NB4 (cell line): ENCODE measurements around the gene EPC1.
A peak's percentile ranks its signal among the peaks of the same experiment; 100 is the strongest.
"Not testable (repeated sequence)": the region's sequence is repeated elsewhere in the genome, so short reads cannot be mapped to it uniquely, and the experiment has no call there.

Source experiments
- DNase-seq: peaks from one replicate; pipeline ENCODE4 v3.0.0; 2010; ENCODE audit warnings: low read depth
- H3K4me3 ChIP-seq: one replicate; pipeline ENCODE4 v1.5.1; 2011; ENCODE audit warnings: mild to moderate bottlenecking, low read depth, low read length, moderate library complexity
- CTCF ChIP-seq: IDR thresholded peaks from one replicate; pipeline ENCODE4 v1.5.1; 2012; ENCODE audit warnings: low read depth, low read length
- MAX ChIP-seq: IDR thresholded peaks from 2 replicates; pipeline ENCODE4 v1.6.1; 2011; ENCODE audit warnings: low read depth, low read length
- MYC ChIP-seq: IDR thresholded peaks from 2 replicates; pipeline ENCODE4 v1.6.1; 2011; ENCODE audit warnings: low read depth, low read length
- POLR2A ChIP-seq: IDR thresholded peaks from 2 replicates; pipeline ENCODE4 v1.6.1; 2011; ENCODE audit warnings: mild to moderate bottlenecking; ENCODE audit not compliant: insufficient read length; ENCODE audit errors: extremely low read depth

Gene EPC1

GRCh38 chr10:32372000-32372875 is 25.3 kb upstream of the EPC1 start:
- no peak for TF ChIP-seq CTCF
- no peak for TF ChIP-seq POLR2A
- no peak for TF ChIP-seq MYC
- no peak for TF ChIP-seq MAX
- DNase-seq, result no peak
- H3K4me3 ChIP-seq, result no peak overlapping the region

- no peak for TF ChIP-seq MYC
- TF ChIP-seq CTCF, result no peak
- no peak for TF ChIP-seq MAX
- no peak for TF ChIP-seq POLR2A
- no peak overlapping the region for H3K4me3 ChIP-seq
- no peak for DNase-seq
These were observed 24.1 kb upstream of the EPC1 start for GRCh38 chr10:32371101-32371500.

- no peak for TF ChIP-seq MYC
- TF ChIP-seq POLR2A, result no peak
- TF ChIP-seq MAX, result no peak
- TF ChIP-seq CTCF, result peak; percentile 43
- H3K4me3 ChIP-seq, result no peak overlapping the region
- DNase-seq, result peak; percentile 73
These were observed 21.0 kb upstream of the EPC1 start for GRCh38 chr10:32367793-32368453.

GRCh38 chr10:32366588-32366987 is 19.6 kb upstream of the EPC1 start:
- TF ChIP-seq CTCF (no peak), MYC (no peak), MAX (no peak), POLR2A (no peak)
- DNase-seq, result no peak
- H3K4me3 ChIP-seq, result no peak overlapping the region

GRCh38 chr10:32366111-32366510 is 19.2 kb upstream of the EPC1 start:
- DNase-seq, result no peak
- H3K4me3 ChIP-seq, result no peak overlapping the region
- TF ChIP-seq MYC, result no peak
- TF ChIP-seq MAX, result no peak
- no peak for TF ChIP-seq POLR2A
- no peak for TF ChIP-seq CTCF

- not testable (repeated sequence) for H3K4me3 ChIP-seq, DNase-seq
These were observed 18.4 kb upstream of the EPC1 start for GRCh38 chr10:32365404-32365803.
